ENCODE data around the gene CASP1.
"Not testable (repeated sequence)": the region's sequence is repeated elsewhere in the genome, so short reads cannot be mapped to it uniquely, and the experiment has no call there.

The CASP1 gene

DNA sequence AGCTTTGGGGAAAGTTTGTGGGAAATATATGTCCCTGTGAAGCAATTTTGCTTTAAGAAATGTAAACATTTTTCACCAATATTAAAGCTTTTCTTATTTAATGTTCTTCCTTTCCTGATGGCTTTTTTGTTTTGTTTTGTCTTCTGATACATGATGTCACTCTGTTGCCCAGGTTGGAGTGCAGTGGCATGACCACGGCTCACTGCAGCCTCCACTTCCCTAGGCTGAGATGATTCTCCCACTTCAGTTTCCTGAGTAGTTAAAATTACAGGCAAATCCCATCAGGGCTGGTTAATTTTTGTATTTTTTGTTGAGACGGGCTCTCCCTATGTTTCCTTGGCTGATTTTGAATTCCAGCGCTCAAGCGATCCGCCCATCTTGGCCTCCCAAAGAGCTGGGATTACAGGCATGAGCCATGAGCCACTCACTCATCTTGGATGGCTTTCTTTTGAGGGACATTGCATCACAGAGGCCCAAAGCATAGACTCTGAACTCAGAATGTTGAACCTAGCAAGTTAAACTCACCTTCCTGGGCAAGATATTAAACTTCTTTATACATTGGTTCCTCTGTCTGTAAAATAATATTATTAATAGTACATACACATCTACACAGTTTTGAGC lies 10.8 kb upstream of the CASP1 start:
- DNase-seq (ENCODE audit: low read depth in 3 of 3): no peak

DNA sequence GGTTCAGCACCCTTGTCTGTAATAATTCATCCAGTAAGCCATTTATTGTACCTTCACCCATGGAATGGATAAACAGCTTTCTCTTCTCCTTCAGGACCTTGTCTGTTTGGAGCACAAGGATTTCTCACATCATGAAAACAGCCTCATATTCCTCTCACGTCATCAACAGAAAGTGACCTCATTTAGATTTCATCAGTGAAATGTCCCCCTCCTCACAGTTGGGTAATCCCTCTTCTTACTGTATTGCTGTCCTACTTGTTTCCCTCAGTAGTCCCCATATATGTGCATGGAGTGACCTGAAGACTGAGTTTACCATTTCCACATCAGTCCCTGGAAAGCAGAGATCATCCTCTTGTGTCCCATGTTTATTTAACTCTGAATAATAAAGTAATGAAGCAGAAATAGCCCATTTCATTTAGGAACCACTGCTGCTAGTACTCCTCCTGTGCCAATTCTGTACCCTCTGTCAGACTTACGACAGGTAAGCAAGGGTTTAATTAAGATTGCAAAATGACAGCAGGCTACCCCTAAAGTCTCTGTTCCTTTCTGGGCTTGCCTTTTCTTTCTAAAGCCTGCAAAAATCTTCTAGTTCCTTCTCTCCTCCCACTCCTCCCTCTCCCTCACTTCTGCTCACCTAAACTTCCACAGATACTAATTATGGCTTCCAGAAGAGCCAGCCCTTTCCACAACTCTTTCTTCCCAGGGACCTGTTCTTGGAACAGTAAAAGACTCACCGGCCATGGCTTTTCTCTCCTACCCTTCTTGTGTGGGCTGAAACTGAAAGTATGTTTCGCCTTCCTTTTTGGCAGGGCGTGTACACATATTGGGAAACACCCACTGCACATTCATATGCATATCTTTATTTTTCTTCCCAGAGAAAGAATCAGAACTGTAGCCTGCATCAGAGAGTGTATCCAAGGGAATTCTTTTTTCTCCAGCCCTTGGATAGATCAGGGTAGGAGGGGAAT lies 9.9 kb upstream of the CASP1 start, which contains the start of gene CARD16:
Gene CARD16 (minus strand): TSS at position 779 of the 968 bp plus-strand sequence. CDS start 38 bp downstream, at position 741.
- DNase-seq (ENCODE audit: low read depth in 3 of 3): not testable (repeated sequence)

DNA sequence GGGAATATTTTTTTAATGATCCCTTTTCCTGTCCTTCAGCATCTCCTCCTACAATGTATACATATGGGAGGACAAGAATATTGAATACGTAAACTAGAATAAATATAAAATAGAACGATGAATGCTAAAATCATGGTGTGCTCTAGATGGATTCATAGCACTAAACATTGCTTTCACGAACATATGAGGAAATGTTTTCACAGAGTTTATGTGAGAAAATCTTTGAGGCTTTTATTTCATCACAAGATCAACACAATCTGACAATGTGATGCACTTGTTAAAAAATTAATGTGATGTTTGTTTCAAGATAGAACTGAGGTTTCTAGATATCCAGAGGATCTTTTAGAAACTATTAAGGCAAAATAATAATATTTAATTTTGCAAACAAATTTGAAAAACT lies 7.2 kb upstream of the CASP1 start:
- no peak for DNase-seq (ENCODE audit: low read depth in 3 of 3)

DNA sequence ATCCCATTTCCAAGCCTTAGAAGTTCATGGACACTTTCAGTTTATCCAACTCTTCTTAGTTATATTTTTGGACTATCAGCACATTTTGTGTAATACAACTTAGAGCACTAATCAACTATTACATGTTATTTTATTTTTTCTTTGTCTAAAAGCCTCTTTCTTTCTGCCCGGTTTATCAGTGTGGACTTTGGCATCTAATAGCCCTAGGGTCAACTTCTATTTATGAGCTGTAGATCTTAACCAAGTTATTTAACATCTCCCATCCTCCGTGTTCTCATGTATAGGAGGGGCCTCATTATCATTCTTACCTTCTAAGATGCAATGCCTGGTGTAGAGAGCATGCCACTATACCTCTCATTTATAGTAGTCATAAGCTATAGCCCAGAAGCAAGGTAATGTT lies 5.8 kb upstream of the CASP1 start:
- DNase-seq (ENCODE audit: low read depth in 3 of 3): no peak

DNA sequence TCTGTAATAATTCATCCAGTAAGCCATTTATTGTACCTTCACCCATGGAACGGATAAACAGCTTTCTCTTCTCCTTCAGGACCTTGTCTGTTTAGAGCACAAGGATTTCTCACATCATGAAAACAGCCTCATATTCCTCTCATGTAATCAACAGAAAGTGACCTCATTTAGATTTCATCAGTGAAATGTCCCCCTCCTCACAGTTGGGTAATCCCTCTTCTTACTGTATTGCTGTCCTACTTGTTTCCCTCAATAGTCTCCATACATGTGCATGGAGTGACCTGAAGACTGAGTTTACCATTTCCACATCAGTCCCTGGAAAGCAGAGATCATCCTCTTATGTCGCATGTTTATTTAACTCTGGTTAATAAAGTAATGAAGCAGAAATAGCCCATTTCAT lies 556 bp downstream of the CASP1 start:
- DNase-seq (ENCODE audit: low read depth in 3 of 3): not testable (repeated sequence)

DNA sequence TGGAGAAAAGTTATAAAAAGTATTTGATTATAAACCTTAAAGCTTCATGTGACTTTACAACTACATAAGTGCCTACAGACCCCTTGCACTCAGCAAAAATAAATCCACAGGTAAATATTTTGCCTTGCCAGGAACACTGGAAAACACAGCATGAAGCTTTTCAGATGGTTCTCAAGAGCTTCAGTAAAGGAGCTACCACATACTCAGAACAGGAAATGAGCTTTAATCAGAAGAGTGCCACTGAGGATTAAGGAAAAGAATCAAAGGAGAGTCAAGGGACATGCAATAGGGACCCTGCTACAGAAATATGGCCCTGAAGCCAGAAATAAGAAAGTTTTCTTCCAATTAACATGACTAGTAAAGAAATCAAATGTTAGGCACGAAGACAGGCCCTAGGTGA lies 1.2 kb downstream of the CASP1 start:
- no peak for DNase-seq (ENCODE audit: low read depth in 3 of 3)

DNA sequence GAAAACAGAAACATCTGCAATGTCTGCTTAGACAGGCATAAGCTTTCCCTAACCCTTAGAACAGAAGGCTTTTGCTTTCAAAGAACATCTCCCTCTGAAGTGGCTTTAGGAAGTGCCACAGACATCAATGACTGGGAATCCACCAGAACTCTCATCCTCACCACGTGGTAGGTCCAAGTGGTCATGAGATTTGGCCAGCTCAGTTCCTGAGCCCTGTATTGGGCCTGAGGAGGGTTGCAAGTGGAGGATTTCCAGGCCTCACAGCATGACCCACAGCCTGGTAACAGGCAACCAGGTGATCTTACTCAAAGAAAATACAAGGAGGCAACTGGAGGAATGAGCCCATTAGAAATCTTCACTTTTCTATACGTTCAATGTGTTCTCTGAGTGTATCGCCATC lies 1.6 kb downstream of the CASP1 start:
- no peak for DNase-seq (ENCODE audit: low read depth in 3 of 3)

DNA sequence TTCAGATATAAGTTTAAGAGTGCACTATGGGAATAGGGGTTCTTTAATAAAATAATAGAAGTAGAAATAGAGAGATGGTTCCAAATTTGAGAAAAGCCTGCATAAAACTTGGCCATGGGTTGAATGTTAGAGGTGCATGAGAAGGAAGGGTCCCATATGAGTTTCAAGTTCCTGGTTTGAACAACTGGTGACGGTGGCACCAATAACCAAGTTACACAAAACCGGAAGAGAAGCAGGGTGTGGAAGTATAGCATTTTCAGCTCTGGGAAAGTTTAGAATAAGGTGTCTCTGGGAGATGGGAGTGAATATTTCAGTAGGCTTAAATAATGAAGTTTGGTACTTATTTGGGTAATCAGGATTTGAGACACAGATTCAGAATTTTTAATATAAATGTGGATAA lies 2.4 kb downstream of the CASP1 start:
- no peak for DNase-seq (ENCODE audit: low read depth in 3 of 3)

DNA sequence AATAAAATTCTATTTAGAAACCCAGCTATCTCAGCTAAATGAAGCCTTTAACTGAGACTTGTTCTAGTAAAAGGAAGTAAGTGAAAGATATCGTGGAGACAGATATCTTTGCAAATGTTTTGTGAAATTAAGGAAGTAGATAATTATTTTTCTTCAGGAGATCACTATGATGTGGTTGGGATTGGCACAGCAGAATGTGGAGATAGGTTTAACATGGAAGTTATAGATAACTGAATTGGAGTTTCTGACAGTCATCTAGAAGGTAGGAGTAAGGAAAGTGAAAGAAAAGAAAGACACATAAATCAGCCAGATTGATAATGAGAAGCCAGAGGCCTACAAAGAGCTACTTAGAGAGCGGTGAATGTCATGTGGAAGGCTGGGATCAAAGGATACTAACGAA lies 7.3 kb downstream of the CASP1 start:
- no peak for DNase-seq (ENCODE audit: low read depth in 3 of 3)

DNA sequence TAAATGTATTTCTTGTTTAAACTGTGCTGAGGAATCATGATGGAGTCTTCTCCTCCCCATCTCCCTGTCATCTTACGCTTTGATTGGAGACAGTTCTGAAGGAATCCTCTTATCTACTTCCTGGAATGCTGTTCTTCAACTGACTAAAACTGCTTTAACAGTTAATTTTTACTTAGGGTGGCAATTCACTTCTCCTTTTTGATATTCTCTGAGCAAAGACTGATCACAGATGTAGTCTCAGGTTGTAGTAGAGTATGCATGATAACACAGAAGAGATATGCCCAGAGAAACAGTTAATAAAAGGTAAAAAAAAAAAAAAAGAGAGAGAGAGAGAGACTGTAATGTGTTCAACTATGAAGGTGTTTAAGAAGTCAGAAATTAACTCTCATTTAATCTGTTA lies 10.6 kb downstream of the CASP1 start:
- DNase-seq (ENCODE audit: low read depth in 3 of 3): no peak

DNA sequence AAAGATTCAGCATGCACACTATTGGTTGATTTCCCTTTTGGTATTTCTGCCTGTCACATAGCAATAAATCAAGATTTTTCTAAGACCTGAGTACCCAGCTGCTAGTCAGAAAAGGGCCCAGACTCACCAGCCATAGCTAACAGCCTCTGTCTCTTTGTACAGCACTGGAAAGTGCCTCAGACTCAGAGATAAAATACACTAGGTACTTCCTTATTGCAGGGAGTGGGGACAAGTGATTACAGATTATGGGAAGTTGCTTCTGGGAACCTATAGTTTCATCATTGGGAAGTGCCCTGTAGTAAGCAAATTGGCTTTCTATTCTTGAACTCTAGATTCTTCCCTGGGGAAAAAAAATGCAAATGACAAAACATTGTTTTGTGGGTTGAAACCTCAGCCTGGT lies 11.9 kb downstream of the CASP1 start, which contains the start of gene CASP5:
Gene CASP5 (minus strand): TSS at position 166 of the 400 bp plus-strand sequence. CDS start 32 bp downstream, at position 134.
- DNase-seq (ENCODE audit: low read depth in 3 of 3): no peak

DNA sequence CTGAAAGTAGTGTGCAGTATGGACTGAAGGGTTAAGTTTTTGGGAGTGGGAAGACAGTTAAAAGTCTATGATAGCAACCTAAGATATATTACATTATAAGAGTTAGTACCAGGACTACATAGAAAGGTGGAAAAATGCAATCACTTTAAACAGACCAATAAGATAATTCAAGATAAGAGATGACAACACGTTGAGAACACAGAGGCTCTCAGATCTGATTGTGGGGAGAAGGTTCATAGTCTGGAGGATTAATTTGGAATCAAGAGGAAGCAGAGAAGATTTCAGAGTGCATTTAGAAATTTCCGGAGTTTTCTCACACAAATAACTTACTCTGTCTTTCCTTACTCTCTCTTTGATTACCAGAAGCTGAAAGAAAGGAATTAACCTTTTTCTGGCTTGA lies 12.4 kb downstream of the CASP1 start:
- DNase-seq (ENCODE audit: low read depth in 3 of 3): no peak

DNA sequence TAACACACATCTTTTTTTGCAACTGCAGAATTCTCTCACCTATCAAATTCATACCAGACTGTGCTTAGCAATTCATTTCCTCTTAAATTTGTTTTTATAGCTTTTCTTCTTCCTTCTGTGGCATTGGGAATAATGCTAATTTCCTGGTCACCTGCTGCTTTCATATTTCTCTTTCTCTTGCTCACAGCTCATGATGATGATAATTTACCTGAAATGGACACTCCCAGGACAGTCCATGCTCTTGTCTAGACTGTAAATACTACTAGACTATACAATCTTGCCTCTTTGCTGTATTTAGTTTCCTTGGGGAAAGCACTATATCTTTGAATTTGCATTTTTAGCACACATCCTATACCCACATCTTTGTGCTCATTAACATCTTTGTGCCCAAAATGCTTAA lies 27.5 kb downstream of the CASP1 start:
- no peak for DNase-seq (ENCODE audit: low read depth in 3 of 3)

DNA sequence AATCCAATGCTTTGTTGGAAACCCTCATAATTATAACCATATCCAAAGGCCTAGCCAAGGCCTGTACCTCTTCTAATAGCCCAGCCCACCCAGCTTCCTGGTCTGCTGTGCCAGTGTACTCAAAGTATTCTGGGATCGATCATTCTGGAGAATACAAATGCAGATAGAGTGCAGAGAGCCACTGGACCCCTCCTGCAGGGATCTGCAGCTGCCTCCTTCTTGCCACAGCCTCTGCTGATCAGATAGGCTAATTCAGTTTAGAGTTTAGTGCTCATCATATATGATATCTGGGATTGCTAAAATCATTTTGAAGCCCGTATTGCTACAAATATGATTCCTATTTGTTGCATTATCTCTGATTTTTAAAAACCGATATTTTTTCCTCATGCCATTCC lies 29.5 kb downstream of the CASP1 start:
- no peak for DNase-seq (ENCODE audit: low read depth in 3 of 3)

DNA sequence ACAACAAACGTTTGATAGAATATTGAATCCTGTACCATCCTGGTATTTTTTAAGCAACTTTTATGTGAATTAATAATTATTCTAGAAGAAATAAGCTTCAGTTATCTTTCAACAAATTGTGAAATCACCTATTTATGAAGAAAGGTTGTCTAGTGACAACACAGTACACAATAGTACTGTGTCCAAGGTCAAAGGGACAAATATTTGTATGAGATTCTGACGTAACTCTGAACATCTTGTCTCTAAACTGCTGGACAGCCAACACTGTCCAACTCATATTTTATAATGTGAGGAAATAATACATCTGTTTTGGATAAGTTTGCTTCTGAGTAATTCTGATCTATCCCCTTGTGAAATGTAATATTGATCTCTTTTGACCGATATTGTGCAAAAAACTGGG lies 30.9 kb downstream of the CASP1 start:
- no peak for DNase-seq (ENCODE audit: low read depth in 3 of 3)

DNA sequence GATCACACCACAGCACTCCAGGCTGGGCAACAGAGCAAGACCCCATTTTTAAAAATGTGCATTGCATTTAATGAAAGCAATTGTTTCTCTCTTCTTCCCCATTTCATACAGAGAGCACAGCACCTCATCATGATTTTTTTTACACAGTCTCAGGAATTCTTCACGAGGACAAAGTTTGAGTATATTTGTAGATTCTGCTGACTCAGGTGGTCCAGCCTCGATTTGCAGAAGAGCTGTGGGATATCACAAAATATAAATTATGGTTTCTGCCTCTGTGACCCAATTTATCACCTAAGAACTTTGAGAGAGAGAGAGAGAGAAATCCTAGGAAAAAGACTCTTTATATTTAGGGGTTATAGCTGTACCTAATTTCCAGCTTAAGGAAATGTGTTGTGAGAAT lies 31.8 kb downstream of the CASP1 start:
- no peak for DNase-seq (ENCODE audit: low read depth in 3 of 3)

DNA sequence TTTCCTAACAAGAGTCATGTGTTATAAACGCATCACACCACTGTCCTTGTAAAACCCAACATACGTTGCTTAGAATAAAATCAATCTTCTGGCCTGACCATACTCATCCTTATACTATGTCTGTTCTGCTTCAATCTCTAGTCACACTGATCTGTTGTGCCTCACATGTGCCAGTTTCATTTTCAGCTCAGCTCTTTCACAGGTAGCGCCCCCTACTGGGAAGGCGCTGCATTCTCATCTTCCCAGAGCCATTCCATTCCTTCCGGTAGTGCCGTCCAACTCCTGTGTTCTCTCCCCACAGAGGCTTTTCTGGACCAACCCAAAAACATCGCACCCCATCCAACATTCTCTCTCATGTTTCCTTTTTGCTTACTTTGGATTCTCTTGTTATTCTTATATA lies 34.1 kb downstream of the CASP1 start:
- DNase-seq (ENCODE audit: low read depth in 3 of 3): peak; percentile 13 to 17 (median 15)

DNA sequence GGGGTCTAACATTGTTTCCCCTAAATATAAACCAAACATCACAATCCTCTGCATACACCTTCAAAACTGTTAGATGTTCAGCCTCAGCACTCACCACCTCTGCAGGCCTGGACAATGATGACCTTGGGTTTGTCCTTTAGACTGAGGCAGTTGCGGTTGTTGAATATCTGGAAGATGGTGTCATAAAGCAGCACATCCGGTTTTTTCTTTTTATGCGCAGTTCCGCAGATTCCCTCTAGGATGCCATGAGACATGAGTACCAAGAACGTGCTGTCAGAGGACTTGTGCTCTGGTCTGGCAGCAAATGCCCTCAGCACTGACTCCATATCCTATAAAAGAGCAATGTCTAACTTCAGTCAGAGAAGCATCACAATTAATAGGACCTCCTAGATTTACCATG lies 34.8 kb downstream of the CASP1 start:
- DNase-seq (ENCODE audit: low read depth in 3 of 3): no peak

DNA sequence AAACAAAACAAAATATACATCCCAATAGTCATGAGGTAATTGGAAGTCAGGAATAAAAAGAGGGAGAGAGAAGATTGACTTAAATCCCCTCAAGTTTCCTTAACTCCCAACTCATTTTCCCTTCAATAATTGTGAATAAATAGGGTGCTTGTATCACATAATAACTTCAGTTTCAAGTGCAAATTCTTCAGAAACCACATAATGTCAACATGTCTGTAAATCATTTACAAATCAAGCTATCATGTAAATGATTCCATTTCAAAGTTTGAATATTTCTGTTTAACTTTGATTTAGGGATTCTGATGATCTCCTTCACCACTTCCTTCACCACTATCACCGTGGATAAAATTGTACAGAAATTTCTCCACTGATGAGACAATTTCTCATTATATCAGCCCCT lies 35.2 kb downstream of the CASP1 start:
- no peak for DNase-seq (ENCODE audit: low read depth in 3 of 3)

DNA sequence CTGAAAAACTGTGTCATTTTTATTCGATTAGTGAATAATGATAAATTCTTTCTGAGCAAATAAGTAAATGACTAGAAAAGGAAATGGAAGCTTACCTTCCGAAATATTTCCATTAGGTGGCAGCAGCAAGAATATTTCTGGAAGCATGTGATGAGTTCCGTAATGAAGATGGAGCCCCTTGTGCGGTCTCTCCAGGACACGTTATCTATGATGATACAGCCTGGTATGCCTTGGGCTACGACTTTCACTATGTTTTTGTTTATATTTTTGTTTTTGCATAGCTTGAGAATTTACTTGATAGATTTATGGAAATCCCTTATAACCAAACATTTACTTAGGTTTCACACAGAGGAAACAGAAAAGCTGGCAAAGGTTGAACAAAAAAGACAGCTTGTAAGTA lies 37.7 kb downstream of the CASP1 start:
- no peak for DNase-seq (ENCODE audit: low read depth in 3 of 3)

DNA sequence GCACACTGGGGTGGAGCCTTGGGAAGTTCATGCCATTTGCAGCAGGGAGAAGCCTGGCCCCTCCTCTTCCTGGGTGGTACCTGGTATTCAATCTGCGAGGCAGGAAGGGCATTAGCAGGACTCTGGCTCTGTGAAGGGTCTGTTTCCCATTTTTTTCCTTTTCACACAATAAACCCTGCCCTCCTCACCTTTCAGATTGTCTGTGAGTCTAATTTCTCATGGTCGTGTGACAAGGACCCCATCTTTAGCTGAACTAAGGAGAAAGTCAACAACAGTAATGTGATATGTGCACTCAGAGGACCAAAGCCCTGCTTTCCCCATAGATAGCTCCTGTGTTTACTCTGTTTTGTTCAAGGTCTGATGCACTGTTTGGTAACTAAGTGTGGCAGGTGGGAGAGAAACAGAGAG lies 39.9 kb downstream of the CASP1 start:
- no peak for DNase-seq (ENCODE audit: low read depth in 3 of 3)

DNA sequence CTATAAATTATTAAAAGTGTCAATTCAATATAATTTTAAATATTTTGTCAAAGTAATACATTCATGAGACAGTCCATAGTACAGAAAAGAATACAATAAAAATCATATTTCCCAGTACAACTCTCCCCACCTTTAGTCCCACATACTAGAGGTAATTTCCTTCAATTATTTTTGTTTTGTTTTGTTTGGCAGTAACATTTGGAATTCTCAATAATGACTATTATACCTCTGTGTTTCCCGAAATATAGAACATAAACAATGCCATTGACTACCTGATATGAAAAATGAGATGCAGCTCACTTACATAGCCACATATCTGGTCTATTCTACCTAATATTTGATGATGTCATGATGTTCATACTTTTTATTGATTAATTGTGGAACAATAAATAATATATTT lies 42.2 kb downstream of the CASP1 start:
- no peak for DNase-seq (ENCODE audit: low read depth in 3 of 3)

DNA sequence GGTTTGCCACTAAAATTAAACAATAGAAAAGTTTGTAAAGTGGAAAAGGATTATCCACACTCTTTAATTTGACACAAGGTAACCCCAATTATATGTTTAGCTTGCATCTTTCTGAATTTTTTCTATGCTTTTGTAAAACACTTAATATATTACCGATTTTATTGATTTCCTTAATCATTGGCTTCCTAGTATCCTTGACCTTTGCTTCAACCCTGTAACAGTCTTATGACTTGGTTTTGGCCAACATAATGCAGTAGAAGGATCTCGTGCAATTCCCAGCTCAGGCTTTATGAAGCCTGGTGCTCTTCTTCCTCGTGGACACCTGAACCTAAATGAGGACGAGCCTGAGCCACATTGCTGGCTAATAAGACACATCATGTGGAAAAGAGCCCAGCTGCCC lies 43.0 kb downstream of the CASP1 start:
- no peak for DNase-seq (ENCODE audit: low read depth in 3 of 3)
